ENCODE results near the gene SPO11.

DNA sequence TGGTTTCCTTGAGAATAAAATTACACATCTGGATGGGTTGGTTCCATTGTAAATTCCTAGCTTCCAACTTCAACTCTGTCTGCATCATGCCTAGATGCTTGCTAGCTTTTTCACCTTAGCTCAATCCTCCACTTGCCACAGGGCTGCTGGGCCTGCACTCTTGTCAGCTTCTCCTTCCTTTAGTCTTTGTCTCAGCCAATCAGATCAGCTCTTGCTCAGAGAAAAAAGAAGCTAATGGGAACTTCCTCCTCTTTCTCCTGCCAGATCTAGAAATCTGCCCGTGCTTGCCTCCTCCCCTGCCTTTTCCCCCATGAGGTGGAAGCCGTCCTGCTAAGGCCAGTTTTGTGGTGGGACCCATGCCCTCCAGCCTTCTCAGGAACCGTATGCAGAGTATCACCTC is 40.0 kb downstream of the SPO11 start:
- TF ChIP-seq, protein P1, sequence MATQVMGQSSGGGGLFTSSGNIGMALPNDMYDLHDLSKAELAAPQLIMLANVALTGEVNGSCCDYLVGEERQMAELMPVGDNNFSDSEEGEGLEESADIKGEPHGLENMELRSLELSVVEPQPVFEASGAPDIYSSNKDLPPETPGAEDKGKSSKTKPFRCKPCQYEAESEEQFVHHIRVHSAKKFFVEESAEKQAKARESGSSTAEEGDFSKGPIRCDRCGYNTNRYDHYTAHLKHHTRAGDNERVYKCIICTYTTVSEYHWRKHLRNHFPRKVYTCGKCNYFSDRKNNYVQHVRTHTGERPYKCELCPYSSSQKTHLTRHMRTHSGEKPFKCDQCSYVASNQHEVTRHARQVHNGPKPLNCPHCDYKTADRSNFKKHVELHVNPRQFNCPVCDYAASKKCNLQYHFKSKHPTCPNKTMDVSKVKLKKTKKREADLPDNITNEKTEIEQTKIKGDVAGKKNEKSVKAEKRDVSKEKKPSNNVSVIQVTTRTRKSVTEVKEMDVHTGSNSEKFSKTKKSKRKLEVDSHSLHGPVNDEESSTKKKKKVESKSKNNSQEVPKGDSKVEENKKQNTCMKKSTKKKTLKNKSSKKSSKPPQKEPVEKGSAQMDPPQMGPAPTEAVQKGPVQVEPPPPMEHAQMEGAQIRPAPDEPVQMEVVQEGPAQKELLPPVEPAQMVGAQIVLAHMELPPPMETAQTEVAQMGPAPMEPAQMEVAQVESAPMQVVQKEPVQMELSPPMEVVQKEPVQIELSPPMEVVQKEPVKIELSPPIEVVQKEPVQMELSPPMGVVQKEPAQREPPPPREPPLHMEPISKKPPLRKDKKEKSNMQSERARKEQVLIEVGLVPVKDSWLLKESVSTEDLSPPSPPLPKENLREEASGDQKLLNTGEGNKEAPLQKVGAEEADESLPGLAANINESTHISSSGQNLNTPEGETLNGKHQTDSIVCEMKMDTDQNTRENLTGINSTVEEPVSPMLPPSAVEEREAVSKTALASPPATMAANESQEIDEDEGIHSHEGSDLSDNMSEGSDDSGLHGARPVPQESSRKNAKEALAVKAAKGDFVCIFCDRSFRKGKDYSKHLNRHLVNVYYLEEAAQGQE (IDR thresholded peaks at IDR 0.05; ENCODE audit: borderline replicate concordance in 1 of 2, low read depth in 1 of 2, low read length in 2 of 2), result no peak
- TF ChIP-seq EZH2 (conservative IDR thresholded peaks at IDR 0.05; ENCODE audit: low read depth, low read length), result no peak
- TF ChIP-seq, protein P2, sequence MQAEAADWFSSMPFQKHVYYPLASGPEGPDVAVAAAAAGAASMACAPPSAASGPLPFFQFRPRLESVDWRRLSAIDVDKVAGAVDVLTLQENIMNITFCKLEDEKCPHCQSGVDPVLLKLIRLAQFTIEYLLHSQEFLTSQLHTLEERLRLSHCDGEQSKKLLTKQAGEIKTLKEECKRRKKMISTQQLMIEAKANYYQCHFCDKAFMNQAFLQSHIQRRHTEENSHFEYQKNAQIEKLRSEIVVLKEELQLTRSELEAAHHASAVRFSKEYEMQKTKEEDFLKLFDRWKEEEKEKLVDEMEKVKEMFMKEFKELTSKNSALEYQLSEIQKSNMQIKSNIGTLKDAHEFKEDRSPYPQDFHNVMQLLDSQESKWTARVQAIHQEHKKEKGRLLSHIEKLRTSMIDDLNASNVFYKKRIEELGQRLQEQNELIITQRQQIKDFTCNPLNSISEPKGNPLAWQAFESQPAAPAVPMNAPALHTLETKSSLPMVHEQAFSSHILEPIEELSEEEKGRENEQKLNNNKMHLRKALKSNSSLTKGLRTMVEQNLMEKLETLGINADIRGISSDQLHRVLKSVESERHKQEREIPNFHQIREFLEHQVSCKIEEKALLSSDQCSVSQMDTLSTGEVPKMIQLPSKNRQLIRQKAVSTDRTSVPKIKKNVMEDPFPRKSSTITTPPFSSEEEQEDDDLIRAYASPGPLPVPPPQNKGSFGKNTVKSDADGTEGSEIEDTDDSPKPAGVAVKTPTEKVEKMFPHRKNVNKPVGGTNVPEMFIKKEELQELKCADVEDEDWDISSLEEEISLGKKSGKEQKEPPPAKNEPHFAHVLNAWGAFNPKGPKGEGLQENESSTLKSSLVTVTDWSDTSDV (CRISPR knock-in tag; IDR thresholded peaks at IDR 0.05), result no peak
- TF ChIP-seq SUZ12 (IDR thresholded peaks at IDR 0.05; ENCODE audit: low read depth, low read length), result no peak
- TF ChIP-seq CEBPB (IDR thresholded peaks at IDR 0.05; ENCODE audit: borderline replicate concordance, low read depth, low read length), result no peak
- no peak for TF ChIP-seq ZEB1 (IDR thresholded peaks at IDR 0.05; ENCODE audit: insufficient replicate concordance, low read depth)
- TF ChIP-seq, protein P3, sequence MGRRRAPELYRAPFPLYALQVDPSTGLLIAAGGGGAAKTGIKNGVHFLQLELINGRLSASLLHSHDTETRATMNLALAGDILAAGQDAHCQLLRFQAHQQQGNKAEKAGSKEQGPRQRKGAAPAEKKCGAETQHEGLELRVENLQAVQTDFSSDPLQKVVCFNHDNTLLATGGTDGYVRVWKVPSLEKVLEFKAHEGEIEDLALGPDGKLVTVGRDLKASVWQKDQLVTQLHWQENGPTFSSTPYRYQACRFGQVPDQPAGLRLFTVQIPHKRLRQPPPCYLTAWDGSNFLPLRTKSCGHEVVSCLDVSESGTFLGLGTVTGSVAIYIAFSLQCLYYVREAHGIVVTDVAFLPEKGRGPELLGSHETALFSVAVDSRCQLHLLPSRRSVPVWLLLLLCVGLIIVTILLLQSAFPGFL (CRISPR knock-in tag; IDR thresholded peaks at IDR 0.05), result no peak
- TF ChIP-seq, protein P4, sequence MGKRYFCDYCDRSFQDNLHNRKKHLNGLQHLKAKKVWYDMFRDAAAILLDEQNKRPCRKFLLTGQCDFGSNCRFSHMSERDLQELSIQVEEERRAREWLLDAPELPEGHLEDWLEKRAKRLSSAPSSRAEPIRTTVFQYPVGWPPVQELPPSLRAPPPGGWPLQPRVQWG (CRISPR knock-in tag; IDR thresholded peaks at IDR 0.05; ENCODE audit: borderline replicate concordance, low read depth), result no peak
- TF ChIP-seq, protein P5, sequence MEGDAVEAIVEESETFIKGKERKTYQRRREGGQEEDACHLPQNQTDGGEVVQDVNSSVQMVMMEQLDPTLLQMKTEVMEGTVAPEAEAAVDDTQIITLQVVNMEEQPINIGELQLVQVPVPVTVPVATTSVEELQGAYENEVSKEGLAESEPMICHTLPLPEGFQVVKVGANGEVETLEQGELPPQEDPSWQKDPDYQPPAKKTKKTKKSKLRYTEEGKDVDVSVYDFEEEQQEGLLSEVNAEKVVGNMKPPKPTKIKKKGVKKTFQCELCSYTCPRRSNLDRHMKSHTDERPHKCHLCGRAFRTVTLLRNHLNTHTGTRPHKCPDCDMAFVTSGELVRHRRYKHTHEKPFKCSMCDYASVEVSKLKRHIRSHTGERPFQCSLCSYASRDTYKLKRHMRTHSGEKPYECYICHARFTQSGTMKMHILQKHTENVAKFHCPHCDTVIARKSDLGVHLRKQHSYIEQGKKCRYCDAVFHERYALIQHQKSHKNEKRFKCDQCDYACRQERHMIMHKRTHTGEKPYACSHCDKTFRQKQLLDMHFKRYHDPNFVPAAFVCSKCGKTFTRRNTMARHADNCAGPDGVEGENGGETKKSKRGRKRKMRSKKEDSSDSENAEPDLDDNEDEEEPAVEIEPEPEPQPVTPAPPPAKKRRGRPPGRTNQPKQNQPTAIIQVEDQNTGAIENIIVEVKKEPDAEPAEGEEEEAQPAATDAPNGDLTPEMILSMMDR (CRISPR knock-in tag; IDR thresholded peaks at IDR 0.05), result no peak
